HPDE6-E6E7 (cell line): ENCODE results near the gene METTL23.
A peak's percentile ranks its signal among the peaks of the same experiment; 100 is the strongest.
"Not testable (repeated sequence)": the region's sequence is repeated elsewhere in the genome, so short reads cannot be mapped to it uniquely, and the experiment has no call there.

Experiments used
- DNase-seq: peaks from one replicate; pipeline ENCODE4 v3.0.0; 2011; ENCODE audit warnings: missing footprints; ENCODE audit errors: extremely low spot score

Gene METTL23

DNA sequence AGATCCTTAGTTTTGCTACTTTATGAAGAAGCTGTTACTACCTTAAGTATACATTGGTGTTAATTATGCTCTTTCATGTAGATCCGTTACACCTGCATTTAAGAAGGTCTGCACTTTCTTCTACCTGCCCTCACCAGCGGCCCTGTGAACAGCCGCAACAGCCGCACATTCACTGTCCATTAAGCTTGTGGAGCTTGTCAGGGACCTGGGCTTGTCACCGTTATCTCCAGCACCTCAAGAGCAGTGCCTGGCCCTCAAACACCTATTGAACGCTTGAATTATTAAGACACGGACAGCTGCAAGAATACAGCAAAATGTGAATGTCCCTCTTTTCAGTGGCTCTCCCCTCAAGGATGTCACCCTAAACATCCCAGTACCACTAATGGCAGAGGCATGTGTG is 12.9 kb upstream of the METTL23 start:
- DNase-seq = no peak

DNA sequence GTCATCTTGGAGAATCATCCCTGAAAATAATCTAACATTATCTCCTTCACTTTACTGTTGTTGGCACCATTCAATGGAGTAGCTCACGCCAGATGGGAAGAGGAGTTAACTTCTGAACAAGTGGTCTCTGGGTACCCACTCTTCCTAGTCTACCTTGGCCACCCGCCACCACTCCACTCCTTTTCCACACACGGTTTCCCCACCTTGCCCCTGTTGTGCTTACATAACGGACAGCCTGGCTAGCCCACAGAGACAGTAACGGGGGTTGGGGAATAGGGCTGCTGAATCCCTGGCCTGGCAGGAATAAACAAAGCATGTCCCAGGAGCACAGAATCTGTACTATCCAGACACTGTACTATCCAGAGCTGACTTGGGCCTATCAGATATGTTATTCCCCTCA is 12.3 kb upstream of the METTL23 start:
- DNase-seq = no peak

DNA sequence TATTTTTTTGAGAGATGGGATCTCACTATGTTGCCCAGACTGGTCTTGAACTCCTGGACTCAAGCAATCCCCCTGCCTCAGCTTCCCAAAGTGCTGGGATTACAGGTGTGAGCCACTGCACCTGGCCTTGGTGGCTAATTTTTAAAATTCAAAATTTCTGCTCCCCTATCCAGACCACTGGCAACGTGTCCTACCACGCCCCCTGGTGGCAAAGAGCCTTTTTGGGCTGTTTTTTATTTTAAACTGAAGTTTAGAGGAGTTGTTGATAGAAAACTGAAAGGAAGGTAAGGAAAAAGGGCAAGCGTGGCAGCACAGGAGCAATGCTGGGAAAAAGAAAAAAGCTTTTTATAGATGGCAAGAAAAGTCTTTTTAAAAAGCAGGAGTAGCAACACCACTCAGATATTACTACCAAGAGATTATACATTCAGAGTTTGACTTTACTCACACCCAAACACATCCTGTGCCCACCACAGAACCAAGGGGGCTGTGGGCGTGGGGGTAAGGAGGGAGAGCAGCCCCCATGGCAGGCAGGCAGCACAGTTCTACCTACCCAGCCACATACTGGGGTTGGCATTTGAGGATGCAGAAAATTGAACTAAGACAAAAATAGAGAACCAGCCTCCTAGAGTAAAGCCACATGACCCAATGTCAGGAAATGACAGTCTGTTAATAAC is 11.7 kb upstream of the METTL23 start:
- no peak for DNase-seq

DNA sequence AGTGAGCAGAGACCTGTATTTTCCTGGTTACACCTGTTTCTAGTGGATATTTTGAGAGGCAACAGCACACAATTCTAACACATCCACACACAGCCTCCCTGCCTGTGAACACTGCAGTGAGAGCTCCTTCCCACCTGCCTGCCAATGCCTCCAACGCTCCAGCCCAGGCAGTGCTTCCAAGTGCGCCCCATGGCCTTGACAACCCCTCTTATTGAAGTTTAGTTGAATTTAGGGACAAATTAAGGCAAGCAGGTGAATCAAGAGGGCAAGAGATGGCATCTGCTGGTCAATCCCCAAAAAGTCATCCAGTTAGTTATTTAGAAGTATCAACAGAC is 11.2 kb upstream of the METTL23 start:
- no peak for DNase-seq

DNA sequence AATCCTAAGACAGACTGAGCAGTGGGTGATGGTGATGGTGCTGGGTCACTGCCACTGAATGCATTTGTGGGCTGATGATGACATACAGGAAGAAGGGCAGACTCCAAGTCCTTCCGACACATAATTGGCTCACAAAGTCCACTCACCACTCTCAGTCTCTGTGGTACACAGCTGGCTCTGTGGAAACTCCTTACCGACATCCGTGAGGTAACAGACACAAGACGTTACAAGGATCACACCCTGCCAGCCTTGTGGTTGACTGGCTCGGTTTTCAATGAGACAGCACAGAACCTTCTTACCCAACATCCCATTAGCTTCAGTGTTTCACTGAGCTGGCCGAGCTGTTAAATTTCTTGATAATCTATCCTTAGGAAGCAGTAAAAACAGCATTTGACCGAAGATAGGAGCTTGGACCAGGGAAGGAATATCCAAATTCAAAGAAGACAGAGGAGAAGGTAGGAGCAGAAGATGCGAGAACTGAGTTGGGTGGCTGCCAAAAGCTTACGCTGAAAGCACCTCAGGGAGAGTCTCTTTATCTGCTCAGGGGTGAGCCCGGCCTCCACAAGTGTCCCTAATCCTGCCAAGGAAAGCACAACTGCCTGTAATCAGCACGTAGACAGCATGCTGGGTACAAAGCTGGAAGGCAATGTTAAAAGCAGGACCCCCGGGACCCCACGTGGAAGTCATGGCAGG is 10.3 kb upstream of the METTL23 start:
- no peak for DNase-seq

DNA sequence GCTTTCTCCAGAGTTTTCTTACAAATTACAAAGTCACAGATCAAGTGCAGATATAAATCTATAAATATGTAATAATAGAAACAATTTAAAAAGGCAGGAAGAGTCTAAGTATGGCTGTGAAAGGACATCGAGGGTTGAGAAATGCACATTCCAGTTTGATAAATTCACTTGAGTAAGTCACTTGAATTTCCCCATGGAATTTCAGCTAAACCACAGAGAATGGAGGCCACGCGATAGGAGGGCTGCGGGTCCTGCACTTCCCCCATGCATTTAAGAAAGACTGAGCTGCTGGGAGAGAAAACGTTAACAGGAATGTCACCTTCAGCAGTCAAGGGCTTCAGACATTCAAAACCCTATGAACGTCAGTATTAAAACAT is 9.8 kb upstream of the METTL23 start:
- no peak for DNase-seq

DNA sequence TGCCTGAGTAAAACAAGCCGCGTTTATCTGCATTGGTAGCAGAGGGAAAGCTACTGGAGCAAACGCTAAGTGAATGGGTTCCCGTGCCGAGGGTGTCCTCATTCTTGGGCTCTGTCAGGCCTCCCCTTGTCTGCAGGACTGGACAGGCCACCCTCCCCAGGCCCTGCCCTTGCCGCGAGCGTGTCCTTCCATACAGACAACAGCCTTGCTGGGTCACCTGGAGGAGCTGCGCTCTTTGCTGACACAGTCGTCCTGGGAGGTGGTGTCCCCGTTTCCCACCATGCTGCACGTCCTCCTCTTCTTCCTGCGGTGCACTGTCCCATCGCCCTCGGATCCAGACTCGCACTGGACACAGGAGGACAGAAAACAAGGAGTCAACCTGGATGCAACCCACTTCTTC is 8.1 kb upstream of the METTL23 start:
- no peak for DNase-seq

DNA sequence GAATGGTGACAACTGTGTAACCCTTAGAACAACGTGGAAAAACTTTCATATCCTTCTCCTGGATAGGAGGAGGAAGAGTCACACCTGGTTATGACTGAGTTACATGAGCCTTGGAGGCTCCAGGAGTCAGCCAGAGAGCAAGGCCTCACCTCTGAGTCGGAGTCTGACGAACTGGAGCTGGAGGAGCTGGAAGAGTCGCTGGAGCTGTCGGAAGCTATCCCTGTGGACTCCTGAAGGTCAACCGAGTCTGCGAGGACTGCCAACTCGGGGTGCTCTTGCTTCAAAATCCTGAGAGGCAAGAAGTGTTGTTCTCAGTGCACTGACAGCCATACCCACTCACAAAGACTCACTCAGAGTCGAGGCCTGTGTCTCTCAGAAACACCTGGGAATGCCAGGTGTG is 6.4 kb upstream of the METTL23 start:
- no peak for DNase-seq

DNA sequence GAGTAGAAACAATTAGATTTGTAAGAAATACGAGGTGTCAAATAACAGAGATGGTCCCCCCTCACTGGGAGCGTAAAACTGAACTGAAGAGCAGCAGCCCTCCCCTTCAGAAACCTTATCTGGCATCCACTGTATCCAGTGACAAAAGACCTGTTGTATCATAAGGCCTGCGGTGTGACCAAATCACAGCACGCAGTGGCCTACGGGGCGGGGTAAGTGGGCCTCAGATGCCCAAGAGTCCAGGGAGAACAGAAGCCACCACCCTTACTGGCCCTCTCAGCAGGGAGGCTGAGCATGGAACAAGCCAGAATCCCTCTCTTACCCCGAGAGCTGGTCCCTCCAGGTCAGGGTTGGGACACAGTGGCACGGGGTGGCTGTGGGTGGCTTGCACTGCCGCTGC is 5.7 kb upstream of the METTL23 start:
- DNase-seq = no peak

DNA sequence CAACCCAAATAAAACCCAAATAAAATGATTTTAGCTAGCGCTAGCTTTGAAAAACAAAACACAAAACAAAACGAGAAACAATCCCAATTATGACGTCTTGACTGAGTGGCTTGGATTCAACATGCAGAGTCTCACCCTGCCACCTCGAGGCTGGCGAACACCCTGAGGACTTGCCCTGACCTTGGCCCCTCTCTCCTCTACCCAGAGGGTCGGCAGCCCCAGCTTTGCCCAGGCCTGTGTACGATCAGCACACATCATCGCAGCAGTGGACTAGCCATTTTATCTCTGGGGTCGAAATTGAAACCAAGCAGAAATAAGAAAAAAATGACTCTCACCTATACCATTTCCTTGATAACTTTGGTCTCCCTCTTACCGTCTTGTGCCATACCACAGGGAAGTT is 5.2 kb upstream of the METTL23 start:
- DNase-seq = no peak

DNA sequence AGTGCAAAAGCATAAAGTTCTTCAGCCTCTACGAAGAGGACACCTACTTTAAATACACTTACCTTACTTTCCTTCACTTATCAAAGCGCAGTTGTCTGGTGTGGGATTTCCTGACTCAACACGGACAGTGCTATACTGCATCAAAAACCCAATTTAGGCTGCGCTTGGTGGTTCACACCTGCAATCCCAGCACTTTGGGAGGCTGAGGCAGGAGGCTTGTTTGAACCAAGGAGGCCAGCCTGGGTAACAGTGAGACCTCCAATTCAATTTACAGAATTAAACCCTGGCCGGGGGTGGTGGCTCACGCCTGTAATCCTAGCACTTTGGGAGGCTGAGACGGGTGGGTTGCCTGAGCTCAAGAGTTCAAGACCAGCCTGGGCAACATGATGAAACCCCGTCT is 4.4 kb upstream of the METTL23 start:
- no peak for DNase-seq

DNA sequence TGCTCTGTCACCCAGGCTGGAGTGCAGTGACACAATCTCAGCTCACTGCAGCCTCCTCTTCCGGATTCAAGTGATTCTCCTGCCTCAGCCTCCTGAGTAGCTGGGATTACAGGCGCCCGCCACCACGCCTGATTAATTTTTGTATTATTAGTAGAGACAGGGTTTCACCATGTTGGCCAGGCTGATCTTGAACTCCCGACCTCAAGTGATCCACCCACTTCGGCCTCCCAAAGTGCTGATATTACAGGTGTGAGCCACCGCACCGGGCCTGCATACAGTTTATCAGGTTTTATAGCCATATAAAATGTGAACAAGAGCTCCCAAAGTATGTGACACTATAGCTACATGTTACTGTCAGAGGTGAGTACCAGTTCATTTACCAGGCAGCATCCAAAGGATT is 3.7 kb upstream of the METTL23 start:
- not testable (repeated sequence) for DNase-seq

DNA sequence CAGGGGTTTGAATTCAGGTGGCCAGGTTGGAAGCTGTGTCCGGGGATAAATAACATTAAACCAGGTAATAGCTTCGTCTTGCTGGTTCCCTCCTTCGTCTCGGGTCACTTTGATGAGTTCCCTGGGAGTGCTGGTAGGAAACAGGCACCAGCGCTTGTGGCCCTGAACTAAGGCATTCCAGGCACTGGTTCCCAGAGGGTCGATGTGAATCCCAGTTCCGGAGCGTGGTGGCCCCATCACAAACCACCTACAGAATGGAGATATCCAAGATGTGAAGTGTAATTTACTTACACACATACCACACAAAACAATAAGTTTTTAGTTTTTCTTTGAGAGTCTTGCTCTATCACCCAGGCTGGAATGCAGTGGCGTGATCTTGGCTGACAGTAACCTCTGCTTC is 2.8 kb upstream of the METTL23 start:
- no peak for DNase-seq

DNA sequence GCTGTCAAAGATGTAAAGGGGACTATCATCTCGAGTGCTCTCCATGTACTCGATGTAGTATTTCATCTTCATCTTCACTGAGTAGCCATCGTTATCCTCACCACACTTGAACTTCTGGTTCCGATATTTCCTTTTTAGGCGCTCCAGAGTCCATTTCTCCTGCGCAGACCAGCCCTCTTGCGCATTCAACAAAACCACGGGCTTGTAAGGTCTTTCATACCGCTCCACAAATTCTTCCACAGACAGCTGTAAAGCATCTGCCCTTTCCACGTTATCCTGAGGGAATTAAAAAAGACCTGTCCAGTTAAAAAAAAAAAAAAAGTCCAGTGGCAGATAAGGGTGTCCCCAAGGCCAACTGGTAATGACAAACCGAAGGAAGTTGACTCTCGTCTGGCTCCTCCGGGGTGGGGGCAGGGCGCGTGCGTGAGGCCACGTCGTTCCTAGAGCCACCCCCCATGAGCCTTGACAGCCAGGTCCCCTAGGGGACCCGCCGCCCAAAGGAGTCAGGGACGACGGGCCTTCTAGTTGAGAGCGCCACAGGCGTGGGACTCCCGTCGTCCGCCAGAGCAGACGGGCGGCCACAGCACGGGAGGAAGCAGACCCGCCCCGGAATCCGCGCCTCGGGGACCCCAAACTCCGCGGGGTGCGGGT is 934 bp upstream of the METTL23 start:
- DNase-seq = no peak

DNA sequence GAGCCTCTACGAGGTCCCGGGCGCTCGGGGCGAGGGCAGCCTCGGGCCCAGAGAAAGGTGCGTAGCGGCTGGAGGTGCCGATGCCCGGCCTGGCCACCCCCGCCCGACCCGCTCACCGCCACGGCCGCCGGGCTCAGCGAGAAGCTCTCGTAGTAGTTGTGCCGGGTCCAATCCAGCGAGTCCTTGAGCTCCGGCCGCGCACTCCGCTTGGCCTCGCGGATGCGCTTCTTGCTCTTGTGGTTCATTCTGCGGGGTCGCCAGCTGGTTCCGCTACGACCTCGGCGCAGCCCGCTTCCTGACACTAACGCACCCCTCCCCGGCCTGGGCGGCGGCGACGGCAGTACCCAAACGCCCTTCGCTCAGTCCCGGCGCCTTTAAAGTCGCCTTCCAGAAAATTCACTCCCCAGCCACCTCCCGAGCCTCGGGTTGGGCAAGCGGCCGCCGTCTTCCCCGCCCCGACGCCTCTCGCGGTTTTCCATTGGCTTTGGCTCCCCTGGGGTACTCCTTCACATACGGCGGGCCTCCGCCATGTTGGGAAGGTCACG is 336 bp upstream of the METTL23 start, which contains the start of gene JMJD6:
Gene JMJD6 (minus strand): TSS at position 376 of the 545 bp plus-strand sequence. CDS start 131 bp downstream, at position 245.
- DNase-seq = peak; percentile 98

DNA sequence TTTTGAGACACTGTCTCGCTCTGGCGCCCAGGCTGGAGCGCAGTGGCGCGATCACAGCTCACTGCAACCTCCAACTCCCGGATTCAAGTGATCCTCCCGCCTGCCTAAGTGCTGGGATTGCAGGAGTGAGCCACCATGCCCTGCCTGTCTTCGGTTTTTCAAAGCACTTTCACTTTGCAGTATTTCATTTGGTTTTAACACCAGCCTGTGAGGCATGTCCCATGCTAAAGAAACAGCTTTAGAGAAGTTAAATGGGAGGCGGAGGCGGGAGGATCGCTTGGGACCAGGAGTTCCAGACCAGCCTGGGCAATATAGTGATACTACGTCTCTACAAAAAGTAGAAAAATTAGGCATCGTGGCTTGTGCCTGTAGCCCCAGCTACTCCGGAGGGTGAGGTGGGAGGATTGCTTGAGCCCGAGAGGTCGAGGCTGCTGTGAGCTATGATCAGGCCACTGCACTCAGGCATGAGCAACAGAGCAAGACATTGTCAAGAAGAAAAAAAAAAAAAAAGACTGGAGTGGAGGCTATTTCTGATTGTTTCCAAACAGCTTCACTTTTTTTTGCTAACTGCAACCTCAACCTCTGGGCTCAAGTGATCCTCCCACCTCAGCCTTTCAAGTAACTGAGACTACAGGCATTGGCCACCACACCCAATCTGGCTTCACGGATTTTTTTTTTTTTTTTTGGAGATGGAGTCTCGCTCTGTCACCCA is 1.3 kb downstream of the METTL23 start:
- no peak for DNase-seq

DNA sequence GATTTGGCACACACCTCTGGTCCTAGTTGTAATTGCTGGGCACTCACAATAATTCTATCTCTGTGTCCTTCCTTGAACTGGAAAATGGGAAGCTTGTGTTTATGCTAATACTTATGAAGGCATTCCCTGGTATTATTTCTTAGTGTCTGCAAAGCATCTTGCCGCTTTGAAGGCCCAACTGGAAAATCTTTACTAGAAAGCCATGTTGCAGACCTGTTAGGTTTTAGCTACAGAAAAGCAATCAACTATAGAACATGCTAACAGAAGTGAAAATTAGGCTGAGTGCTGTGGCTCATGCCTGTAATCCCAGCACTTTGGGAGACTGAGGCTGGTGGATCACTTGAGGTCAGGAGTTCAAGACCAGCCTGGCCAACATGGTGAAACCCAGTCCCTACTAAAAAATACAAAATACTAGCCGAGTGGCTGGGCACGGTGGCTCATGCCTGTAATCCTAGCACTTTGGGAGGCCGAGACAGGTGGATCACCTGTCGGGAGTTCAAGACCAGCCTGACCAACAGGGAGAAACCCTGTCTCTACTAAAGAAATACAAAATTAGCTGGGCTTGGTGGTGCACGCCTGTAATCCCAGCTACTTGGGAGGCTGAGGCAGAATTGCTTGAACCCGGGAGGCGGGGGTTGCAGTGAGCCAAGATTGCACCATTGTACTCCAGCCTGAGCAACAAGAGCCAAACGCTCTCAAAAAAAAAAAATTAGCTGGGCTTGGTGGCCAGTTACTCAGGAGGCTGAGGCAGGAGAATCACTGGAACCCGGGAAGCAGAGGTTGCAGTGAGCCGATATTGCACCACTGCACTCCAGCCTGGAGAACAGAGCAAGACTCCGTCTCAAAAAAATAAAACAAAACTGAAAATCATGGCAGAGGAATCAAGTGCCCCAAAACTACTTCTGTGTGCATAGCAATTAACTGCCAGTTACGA is 5.4 kb downstream of the METTL23 start:
- DNase-seq = not testable (repeated sequence)

DNA sequence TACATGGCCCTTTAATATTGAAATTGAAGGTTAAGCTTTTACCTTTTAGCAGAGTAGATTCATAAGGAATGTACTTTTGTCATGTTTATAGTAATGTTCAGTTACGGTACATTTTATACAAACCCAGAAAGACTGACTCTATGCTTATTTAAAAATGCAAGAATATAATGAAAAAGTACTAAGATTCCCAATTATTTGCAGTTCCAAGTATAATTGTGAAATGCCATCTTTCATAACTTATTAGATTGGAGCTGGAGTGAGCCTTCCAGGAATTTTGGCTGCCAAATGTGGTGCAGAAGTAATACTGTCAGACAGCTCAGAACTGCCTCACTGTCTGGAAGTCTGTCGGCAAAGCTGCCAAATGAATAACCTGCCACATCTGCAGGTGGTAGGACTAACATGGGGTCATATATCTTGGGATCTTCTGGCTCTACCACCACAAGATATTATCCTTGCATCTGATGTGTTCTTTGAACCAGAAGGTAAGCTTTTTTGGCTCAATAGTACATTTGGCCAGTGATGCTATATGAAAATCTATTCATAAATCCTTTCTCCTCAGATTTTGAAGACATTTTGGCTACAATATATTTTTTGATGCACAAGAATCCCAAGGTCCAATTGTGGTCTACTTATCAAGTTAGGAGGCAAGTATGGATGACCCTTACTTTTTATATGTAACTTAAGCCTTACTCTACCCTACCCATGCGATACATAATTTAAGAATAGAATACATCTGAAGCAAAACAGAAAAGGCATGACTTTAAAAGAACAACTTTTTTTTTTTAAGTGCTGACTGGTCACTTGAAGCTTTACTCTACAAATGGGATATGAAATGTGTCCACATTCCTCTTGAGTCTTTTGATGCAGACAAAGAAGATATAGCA is 6.3 kb downstream of the METTL23 start:
- no peak for DNase-seq

DNA sequence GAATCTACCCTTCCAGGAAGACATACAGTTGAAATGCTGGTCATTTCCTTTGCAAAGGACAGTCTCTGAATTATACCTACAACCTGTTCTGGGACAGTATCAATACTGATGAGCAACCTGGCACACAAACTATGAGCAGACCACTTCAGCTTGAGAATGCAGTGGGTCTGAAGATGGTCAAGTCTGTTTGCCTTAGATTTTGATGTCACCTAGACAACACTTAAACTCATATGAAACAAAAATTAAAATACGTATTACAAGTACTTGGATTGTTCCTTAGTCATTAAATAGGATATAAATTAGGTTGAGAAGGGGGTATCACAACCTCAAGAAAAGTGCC is 6.9 kb downstream of the METTL23 start:
- no peak for DNase-seq

DNA sequence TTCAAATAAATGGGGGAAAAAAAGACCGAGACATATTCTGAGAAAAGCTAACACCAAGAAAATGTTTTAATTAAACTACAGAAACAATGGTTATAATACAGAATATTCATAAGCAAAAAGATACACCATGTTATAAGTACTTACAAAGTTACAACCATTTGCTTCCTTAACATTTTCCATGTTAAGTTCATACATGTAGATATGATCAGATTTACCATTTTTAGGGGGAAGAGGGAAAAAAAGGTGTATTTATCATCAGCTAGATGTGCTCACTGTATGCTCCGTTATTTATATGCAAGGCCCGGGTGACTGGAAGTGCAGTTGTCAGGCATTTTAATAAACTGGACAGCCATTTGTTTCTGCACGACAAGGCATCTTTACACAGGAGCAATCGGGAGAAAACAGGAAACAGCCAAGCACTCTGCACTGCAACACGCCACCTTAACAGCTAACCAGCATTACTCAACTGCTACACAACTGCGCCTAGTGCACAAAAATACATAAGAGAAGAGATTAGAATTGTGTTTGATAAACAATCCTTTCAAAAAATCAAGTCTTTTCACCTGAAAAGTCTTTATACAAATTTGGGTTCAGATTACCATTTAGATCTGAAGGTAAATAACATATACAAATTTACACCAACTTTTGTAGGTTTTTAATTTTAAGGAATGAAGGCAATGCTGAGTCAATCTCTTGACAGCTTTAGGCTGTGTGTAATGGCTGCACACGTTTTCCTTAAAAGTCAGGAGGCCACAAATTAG is 7.6 kb downstream of the METTL23 start:
- DNase-seq = no peak
